ENCODE data around the gene CYBA. TPM values are rescaled to one million over a fixed set of nuclear protein-coding genes. Genes with fewer than 3 reads are reported as not detected.
A peak's percentile ranks its signal among the peaks of the same experiment; 100 is the strongest.

The CYBA gene
- total and polyA plus RNA-seq, 9 of the 15 experiments (the other 6 are each of a cell fraction or from before 2014, with no cell fraction given) = 0.34 to 683 (median 93.0) TPM

- TF ChIP-seq MAX (CRISPR knock-in tag; IDR thresholded peaks at IDR 0.05) (peak; percentile 85), SREBF1 (IDR thresholded peaks at IDR 0.05; ENCODE audit: borderline replicate concordance, low read depth, low read length) (no peak), ZFPM2 (CRISPR knock-in tag; IDR thresholded peaks at IDR 0.05) (no peak), UBTF (IDR thresholded peaks at IDR 0.05; ENCODE audit: borderline replicate concordance in 1 of 2, low read depth in 2 of 2, low read length in 2 of 2) (no peak), ESRRB (CRISPR knock-in tag; IDR thresholded peaks at IDR 0.05; ENCODE audit: borderline replicate concordance) (no peak), CEBPG (CRISPR knock-in tag; IDR thresholded peaks at IDR 0.05) (no peak), CEBPG (tag; conservative IDR thresholded peaks at IDR 0.05 in 1 of 2, IDR thresholded peaks at IDR 0.05 in 1 of 2) (no peak), GABPB1 (CRISPR knock-in tag; IDR thresholded peaks at IDR 0.05) (peak; percentile 22; the same call in 1 of the 2 replicates), GMEB1 (CRISPR knock-in tag; IDR thresholded peaks at IDR 0.05) (no peak), GABPA (tag; conservative IDR thresholded peaks at IDR 0.05; ENCODE audit: low read depth) (no peak), ZFX (CRISPR knock-in tag; IDR thresholded peaks at IDR 0.05) (peak; percentile 51; the same call in 1 of the 2 replicates), SPI1 (IDR thresholded peaks at IDR 0.05; ENCODE audit: borderline replicate concordance, low read depth, low read length) (peak; percentile 44; the same call in 1 of the 2 replicates), ZBTB1 (CRISPR knock-in tag; IDR thresholded peaks at IDR 0.05; ENCODE audit: borderline replicate concordance, low read depth) (no peak), TCF7L2 (IDR thresholded peaks at IDR 0.05; ENCODE audit: low read depth, low read length) (no peak), ARID4B (CRISPR knock-in tag; IDR thresholded peaks at IDR 0.05) (peak; percentile 65), FOXA3 (CRISPR knock-in tag; conservative IDR thresholded peaks at IDR 0.05 in 1 of 2, IDR thresholded peaks at IDR 0.05 in 1 of 2) (peak in 1 of 2 experiments; percentile 72; a peak in 1 of 4 replicates), NR2C1 (IDR thresholded peaks at IDR 0.05) (peak; percentile 82), NR2C1 (tag; IDR thresholded peaks at IDR 0.05) (peak; percentile 82)
Observed at GRCh38 chr16:88618182-88618955, 32.5 kb downstream of the CYBA start (continued).
